Measurements from ENCODE around the gene RGS6.

GRCh38 chr14:72172049-72172448, 239.8 kb downstream of the RGS6 start:
- TF ChIP-seq CTCF (IDR thresholded peaks at IDR 0.05) (no peak), POLR2A (IDR thresholded peaks at IDR 0.05) (no peak)

All from breast epithelium (tissue), 3 donors.